Fibroblast of gingiva (primary cell): Measurements from ENCODE around the gene OTOGL.

Experiments
- DNase-seq: peaks from one replicate; pipeline ENCODE4 v3.0.0-alpha.2; 2011; ENCODE audit warnings: low read depth

OTOGL gene

DNA sequence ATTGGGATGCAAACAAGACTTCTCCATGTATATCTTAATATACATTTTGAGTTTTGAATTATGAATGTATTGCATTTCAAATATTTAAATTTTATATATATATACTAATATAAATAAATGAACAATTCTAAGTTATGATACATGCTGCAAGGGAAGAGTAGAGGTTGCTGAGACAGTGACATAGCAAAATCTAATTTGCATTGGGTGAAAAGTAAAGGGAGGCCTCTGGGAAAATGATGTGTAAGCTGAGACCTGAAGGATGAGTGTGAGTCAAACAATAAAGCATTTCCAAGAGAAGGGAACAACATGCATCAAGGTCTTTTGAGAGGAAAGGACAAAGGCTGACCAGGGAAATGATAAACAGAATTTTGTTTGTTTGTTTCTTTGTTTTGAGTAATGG lies 281.8 kb downstream of the OTOGL start:
- DNase-seq = peak; percentile 5

GRCh38 chr12:80382254-80382653 lies 282.9 kb downstream of the OTOGL start:
- no peak for DNase-seq

DNA sequence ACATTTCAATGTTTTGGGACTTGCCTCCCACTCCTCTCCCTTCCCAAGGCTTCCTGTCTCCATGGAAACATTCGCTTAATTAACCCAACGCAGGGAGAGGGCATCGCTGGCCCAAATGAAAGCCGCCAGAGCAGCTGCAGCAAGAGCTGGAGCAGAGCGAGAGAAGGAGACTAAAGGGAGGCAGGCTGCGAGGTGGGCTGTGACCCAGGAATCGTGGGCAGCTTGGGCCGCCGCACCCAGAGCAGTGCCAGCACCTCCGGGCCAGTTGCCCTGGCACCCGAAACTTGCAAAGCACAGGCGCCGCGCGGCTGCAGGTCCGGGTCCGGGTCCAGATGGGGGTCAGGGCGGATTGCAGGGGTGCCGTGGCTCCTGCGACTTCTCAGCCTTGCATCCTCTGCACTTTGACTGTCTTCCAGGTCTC lies 301.2 kb downstream of the OTOGL start:
- no peak for DNase-seq

DNA sequence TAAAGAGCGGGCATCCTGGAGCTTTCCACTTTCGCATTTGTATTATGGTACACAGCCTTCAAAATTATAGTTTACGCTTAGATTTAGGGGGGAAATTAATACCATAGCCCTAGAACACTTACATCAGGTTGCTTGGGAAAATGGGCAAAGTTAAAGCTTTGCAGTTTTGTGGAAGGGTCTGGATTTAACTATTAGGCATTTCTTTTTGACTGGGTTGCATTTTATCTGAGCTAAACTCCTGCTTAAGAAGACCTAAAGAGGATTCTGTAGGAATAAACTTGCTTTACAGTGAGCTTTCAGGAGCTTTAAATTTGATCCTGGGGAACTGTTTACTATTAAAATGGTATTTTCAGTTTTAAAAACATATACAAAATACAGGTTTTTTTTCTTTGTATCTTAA lies 301.9 kb downstream of the OTOGL start:
- DNase-seq = no peak

GRCh38 chr12:80404629-80405028 lies 305.3 kb downstream of the OTOGL start:
- no peak for DNase-seq

DNA sequence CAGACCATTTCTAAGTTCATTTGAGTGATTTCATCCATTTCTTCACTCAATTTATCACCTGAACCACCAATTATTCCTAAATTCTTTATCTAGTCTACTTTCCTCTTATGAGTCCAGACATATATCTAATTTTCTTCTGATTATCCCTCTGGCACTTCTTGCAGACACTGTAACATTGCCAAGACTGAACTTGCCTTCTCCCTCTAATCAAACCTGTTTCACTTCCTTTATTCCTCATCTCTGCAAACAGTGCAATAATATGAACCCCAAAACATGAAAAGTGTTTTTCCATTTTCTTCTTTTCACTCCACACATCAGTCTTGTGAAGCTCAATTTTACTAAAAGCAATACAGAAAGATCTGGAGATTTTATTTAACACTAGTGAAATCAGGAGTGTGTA lies 306.9 kb downstream of the OTOGL start:
- no peak for DNase-seq

- no peak for DNase-seq
Measured at GRCh38 chr12:80411787-80412186, 312.4 kb downstream of the OTOGL start.

DNA sequence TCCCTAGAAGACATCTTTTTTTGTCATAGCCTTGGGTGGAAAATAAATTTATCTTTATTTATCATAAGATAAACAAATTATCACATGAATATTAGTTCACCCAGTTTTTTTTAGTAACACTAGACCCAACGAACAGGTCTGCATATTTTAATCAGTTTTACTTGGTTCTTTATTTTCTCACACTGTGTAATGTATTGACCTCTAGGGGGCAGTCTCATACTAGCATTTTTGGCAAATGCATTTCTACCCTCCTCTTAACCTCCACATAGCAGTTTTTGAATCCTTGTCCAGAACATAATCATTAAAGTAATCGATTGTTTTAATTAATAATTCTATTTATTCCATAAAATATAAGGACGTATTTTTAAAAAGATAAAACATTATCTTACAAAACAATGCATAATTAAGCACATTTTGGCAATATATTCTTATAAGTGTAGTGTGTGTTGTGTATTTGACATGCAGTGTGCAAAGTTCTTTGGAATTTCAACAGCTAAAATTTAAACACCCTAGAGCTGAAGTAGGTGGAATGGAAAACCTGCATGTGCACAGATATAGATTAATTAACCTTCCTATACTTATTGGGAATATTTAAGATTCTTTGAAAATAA lies 313.1 kb downstream of the OTOGL start:
- peak; percentile 57 for DNase-seq

DNA sequence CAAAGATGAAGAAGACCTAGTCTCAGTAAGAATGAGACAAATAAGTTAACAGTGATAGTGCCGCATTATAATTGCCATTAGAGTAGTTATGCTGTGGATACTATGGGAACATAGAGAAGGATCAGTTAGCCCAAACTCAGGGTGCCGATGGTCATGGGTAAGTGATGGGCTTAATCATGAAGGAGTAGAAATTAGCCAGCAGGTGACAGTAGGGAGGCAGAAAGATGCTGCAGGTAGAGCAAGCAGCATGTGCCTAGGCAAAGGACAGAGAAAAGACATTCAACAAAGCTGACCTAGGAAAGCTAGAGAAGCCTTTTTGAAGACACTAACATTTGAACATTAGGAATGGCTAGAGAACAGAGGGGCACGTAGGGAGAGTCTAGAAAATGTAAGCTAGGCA lies 314.1 kb downstream of the OTOGL start:
- DNase-seq = no peak

GRCh38 chr12:80415466-80415865 lies 316.1 kb downstream of the OTOGL start:
- no peak for DNase-seq

- DNase-seq = peak; percentile 29
Measured at GRCh38 chr12:80419644-80420043, 320.3 kb downstream of the OTOGL start.

DNA sequence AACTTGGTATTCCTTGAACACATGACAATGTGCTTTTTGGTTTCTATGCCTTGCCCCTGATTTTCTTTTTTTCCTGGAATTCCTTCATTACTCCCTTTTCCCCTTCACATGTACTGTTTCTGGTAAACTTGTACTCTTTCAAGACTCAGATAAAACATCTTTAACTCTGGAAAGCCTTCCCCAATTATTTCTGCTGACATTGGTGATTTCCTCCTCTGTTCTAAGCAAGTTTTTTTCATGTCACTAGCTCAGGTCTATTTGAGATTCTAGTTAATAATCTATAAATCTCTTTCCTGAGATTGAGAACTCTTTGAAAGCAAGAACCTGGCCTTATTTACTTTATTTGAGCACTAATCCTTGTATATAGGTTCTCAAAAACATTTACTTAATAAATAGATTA lies 320.7 kb downstream of the OTOGL start:
- DNase-seq = no peak

GRCh38 chr12:80422550-80422949 lies 323.2 kb downstream of the OTOGL start:
- DNase-seq = peak; percentile 44
